Esophagus muscularis mucosa (tissue), 3 donors: ENCODE measurements around the gene PNPLA4.

Experiments
- CTCF ChIP-seq, 3 experiments: fragments of 200-600 bp in 2 of 3; fragments of 450-650 bp in 1 of 3; sonication (generic) in 2 of 3; IDR thresholded peaks; one replicate each; pipeline ENCODE4 v1.5.1; 2017 to 2019; ENCODE audit warnings: antibody characterized with exemption in 3 of 3, mild to moderate bottlenecking in 2 of 3, moderate library complexity in 1 of 3
- POLR2A ChIP-seq: fragments of 450-650 bp; IDR thresholded peaks from one replicate; pipeline ENCODE4 v1.6.1; 2017; ENCODE audit warnings: antibody characterized with exemption, moderate library complexity, mild to moderate bottlenecking, low read depth
- POLR2AphosphoS5 ChIP-seq, 2 donors: sonication (generic); formaldehyde crosslinking; IDR thresholded peaks; one replicate each; pipeline ENCODE4 v1.6.1; 2017; ENCODE audit warnings: antibody characterized with exemption in 2 of 2

GRCh38 chrX:7948483-7948882 lies 21.3 kb upstream of the PNPLA4 start:
- TF ChIP-seq POLR2A (no peak), CTCF (IDR thresholded peaks at IDR 0.05) (no peak), POLR2AphosphoS5 (IDR thresholded peaks at IDR 0.05) (no peak)
